ENCODE data around the gene MED12L.

The MED12L gene

GRCh38 chr3:151462278-151462780 lies 376.9 kb downstream of the MED12L start:
- DNase-seq (ENCODE audit: low read depth) = no peak

- no peak for DNase-seq (ENCODE audit: low read depth)
Measured at GRCh38 chr3:151462991-151463390, 377.5 kb downstream of the MED12L start.

- no peak for DNase-seq (ENCODE audit: low read depth)
Measured at GRCh38 chr3:151467069-151467468, 381.6 kb downstream of the MED12L start.

GRCh38 chr3:151468284-151468917 lies 382.9 kb downstream of the MED12L start:
- peak; percentile 10 for DNase-seq (ENCODE audit: low read depth)

GRCh38 chr3:151476344-151477018 lies 391.0 kb downstream of the MED12L start:
- no peak for DNase-seq (ENCODE audit: low read depth)

- DNase-seq (ENCODE audit: low read depth) = no peak
Measured at GRCh38 chr3:151477591-151478334, 392.3 kb downstream of the MED12L start.

GRCh38 chr3:151478335-151478697 lies 392.9 kb downstream of the MED12L start:
- DNase-seq (ENCODE audit: low read depth) = no peak

GRCh38 chr3:151479452-151479851 lies 394.0 kb downstream of the MED12L start:
- DNase-seq (ENCODE audit: low read depth) = no peak

- DNase-seq (ENCODE audit: low read depth) = no peak
Measured at GRCh38 chr3:151480492-151480891, 395.0 kb downstream of the MED12L start.

GRCh38 chr3:151483488-151483887 lies 398.0 kb downstream of the MED12L start:
- no peak for DNase-seq (ENCODE audit: low read depth)

GRCh38 chr3:151483961-151484520 lies 398.6 kb downstream of the MED12L start:
- no peak for DNase-seq (ENCODE audit: low read depth)

All from T follicular helper cell (primary cell).